ENCODE results near the gene ULK4. TPM values are rescaled to one million over a fixed set of nuclear protein-coding genes. Genes with fewer than 3 reads are reported as not detected.

Gene ULK4
- total RNA-seq, 2 donors from 2014 or later, result 28.7 to 38.4 TPM

DNA sequence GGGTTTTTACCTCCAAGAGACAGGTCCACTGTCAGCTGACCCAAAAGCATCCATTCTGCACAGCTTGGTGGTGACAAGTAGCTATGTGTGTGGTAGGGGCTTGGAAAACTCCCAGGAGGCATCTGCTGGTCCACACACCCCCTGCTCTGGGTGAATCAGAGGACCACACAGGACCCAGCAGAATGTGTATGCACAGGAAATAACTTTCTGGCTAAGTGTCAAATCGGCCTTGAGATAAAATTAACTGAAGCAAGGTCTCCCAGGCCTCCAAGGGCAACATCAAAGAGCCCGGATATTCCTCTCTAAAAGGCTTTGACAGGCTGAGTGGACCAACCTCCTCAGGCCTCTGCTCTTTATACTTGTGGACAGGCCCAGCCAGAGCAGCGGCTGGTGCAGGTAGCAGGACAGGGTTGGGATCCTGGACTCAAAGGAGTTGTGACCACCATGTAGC, 696.1 kb downstream of the ULK4 start:
- Histone ChIP-seq H3K4me1 (ENCODE audit: control insufficient read depth in 1 of 2, low read depth in 2 of 2) (no peaks in the 10 kb centered on the region), H3K9me3 (no peaks in the 10 kb centered on the region), H3K4me3 (no peak overlapping the region), H3K27ac (no peak overlapping the region), H3K36me3 (no peaks in the 10 kb centered on the region), H3K27me3 (replicated peaks; ENCODE audit: insufficient read depth) (no peaks in the 10 kb centered on the region)
- DNase-seq (ENCODE audit: low spot score) (no peak), ATAC-seq (ENCODE audit: insufficient number of reproducible peaks, low FRiP score, low read depth) (no peak)
- TF ChIP-seq, protein P1, sequence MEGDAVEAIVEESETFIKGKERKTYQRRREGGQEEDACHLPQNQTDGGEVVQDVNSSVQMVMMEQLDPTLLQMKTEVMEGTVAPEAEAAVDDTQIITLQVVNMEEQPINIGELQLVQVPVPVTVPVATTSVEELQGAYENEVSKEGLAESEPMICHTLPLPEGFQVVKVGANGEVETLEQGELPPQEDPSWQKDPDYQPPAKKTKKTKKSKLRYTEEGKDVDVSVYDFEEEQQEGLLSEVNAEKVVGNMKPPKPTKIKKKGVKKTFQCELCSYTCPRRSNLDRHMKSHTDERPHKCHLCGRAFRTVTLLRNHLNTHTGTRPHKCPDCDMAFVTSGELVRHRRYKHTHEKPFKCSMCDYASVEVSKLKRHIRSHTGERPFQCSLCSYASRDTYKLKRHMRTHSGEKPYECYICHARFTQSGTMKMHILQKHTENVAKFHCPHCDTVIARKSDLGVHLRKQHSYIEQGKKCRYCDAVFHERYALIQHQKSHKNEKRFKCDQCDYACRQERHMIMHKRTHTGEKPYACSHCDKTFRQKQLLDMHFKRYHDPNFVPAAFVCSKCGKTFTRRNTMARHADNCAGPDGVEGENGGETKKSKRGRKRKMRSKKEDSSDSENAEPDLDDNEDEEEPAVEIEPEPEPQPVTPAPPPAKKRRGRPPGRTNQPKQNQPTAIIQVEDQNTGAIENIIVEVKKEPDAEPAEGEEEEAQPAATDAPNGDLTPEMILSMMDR (IDR thresholded peaks at IDR 0.05), result no peak

DNA sequence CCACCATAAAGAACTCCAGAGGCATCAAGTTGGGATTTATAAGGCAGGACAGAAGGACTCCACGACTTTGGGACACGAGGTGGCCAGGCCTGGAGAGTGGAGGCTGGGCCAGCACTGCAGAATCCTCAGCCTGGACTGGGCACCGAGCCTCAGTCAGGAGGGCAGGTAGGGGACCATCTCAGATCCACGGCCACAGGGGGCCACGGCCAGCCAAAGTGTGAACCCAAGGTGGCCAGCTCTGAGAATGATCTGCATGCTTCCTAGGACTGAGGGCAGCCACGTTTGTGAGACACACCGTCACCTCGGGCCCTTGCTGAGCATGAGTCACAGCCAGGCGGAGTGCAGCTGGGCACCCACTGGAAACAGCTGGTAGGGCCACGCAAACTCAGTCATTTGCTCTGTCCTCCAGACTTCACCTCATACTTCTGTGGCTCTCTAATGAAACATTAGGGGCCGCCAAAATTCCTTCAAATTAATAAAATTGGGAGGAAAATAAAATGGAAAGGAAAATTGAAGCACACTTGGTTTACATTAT, 696.8 kb downstream of the ULK4 start:
- TF ChIP-seq, protein P1 (IDR thresholded peaks at IDR 0.05), result no peak
- no peak for ATAC-seq (ENCODE audit: insufficient number of reproducible peaks, low FRiP score, low read depth)
- Histone ChIP-seq H3K9me3 (no peaks in the 10 kb centered on the region), H3K4me1 (ENCODE audit: control insufficient read depth in 1 of 2, low read depth in 2 of 2) (no peaks in the 10 kb centered on the region), H3K4me3 (no peak overlapping the region), H3K27me3 (replicated peaks; ENCODE audit: insufficient read depth) (no peaks in the 10 kb centered on the region), H3K36me3 (no peaks in the 10 kb centered on the region), H3K27ac (no peak overlapping the region)
- DNase-seq (ENCODE audit: low spot score), result no peak

DNA sequence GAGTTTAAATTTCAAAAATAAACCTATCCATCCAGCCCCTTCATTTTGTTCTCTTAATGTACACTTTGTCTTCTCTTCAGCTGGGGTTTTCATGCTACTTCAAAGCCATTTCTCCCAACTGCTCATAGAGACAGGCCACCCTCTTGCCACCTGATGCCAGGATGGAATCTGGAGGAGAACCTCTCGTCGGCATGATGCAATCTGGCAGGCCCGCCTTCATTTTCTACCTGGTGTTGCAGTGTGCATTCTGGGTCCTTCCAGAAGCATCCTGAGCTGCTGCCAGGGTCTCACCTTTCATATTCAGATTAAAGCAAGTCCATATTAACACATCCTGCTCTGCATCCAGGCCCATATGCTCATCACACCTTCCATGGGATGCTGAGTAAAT, 701.8 kb downstream of the ULK4 start:
- ATAC-seq (ENCODE audit: insufficient number of reproducible peaks, low FRiP score, low read depth), result no peak
- TF ChIP-seq, protein P1 (IDR thresholded peaks at IDR 0.05), result no peak
- no peak overlapping the region for H3K4me3 ChIP-seq
- no peak overlapping the region for H3K27ac ChIP-seq
- H3K9me3 ChIP-seq, result no peaks in the 10 kb centered on the region
- DNase-seq (ENCODE audit: low spot score), result no peak
- H3K27me3 ChIP-seq (replicated peaks; ENCODE audit: insufficient read depth), result no peaks in the 10 kb centered on the region
- no peaks in the 10 kb centered on the region for H3K4me1 ChIP-seq (ENCODE audit: control insufficient read depth in 1 of 2, low read depth in 2 of 2)
- no peaks in the 10 kb centered on the region for H3K36me3 ChIP-seq

DNA sequence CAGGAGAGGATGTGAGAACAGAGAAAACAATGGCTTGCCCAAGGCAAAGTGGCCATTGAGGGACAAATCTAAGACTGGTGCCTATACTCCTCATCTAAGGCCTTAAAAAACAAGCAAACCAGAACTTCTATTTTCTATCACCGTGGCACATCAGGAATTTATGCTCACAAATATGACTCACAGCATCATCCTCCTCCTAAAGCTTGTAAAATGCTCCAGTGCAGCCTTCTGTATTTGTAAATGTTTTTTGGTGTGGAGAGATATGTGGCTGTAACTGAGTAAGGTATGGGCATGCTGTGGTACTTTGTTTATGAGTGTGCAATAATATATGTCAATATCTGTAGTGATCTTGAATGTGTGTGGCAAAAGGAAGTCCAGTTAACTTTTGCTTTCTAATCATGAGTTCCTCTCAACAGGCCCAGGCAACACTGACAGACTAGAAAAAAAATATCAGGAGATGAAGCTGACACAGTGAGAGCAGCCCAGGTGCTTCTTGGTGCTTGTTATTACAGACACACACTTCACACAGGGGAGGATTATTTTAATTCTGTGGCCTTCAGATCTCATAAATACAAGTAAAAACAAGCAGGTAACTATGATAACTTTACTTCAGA, 702.3 kb downstream of the ULK4 start:
- Histone ChIP-seq H3K27ac (no peak overlapping the region), H3K9me3 (no peaks in the 10 kb centered on the region), H3K4me1 (ENCODE audit: control insufficient read depth in 1 of 2, low read depth in 2 of 2) (no peaks in the 10 kb centered on the region), H3K36me3 (no peaks in the 10 kb centered on the region), H3K4me3 (no peak overlapping the region), H3K27me3 (replicated peaks; ENCODE audit: insufficient read depth) (no peaks in the 10 kb centered on the region)
- DNase-seq (ENCODE audit: low spot score) (no peak), ATAC-seq (ENCODE audit: insufficient number of reproducible peaks, low FRiP score, low read depth) (no peak)
- TF ChIP-seq, protein P1 (IDR thresholded peaks at IDR 0.05), result no peak

DNA sequence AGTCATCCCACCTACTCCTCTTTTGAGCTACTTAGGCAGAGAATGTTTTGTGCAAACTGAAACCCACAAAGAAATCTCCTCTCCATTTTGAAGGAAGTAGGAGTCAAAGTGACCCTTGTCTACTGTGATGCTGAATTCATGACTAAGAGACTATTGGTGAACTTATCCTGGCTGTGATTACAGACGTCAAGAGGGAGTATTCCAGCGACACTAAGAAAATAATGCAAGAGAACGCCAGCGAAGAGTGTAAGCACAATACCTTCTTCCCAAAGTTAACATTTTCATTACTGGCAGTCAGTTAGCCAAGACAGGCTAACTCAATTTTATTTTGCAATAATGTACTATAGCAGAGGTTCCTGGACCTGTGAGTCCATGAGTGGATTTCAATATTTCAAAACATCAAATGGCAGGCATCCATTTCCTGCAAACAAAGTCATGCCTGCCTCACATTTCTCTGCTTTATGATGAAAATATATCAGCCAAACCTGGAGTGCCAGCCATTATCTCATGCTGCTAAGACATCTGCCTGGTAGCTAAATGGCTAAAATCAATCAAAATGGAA, 703.6 kb downstream of the ULK4 start:
- H3K27ac ChIP-seq, result no peak overlapping the region
- no peaks in the 10 kb centered on the region for H3K36me3 ChIP-seq
- TF ChIP-seq, protein P1 (IDR thresholded peaks at IDR 0.05), result no peak
- no peak for ATAC-seq (ENCODE audit: insufficient number of reproducible peaks, low FRiP score, low read depth)
- DNase-seq (ENCODE audit: low spot score), result no peak
- H3K4me1 ChIP-seq (ENCODE audit: control insufficient read depth in 1 of 2, low read depth in 2 of 2), result no peaks in the 10 kb centered on the region
- no peak overlapping the region for H3K4me3 ChIP-seq
- H3K27me3 ChIP-seq (replicated peaks; ENCODE audit: insufficient read depth), result no peaks in the 10 kb centered on the region
- no peaks in the 10 kb centered on the region for H3K9me3 ChIP-seq
